ENCODE data around the gene EMID1.

EMID1 gene

GRCh38 chr22:29292379-29292778 lies 86.7 kb downstream of the EMID1 start:
- no peak for DNase-seq (ENCODE audit: low spot score)

DNA sequence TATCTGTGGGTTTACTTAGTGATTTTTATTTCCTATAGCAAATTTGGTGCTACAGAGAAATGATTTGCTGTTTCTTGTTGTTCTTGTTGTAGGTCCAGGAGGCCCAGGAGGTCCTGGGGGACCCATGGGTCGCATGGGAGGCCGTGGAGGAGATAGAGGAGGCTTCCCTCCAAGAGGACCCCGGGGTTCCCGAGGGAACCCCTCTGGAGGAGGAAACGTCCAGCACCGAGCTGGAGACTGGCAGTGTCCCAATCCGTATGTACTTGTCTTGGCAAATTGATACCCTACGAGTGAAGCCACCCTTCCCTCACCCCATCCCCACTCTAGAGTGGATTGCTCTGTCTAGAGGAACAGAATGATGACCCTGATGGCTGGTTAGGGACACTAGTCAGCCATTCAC lies 92.9 kb downstream of the EMID1 start:
- DNase-seq (ENCODE audit: low spot score), result no peak

DNA sequence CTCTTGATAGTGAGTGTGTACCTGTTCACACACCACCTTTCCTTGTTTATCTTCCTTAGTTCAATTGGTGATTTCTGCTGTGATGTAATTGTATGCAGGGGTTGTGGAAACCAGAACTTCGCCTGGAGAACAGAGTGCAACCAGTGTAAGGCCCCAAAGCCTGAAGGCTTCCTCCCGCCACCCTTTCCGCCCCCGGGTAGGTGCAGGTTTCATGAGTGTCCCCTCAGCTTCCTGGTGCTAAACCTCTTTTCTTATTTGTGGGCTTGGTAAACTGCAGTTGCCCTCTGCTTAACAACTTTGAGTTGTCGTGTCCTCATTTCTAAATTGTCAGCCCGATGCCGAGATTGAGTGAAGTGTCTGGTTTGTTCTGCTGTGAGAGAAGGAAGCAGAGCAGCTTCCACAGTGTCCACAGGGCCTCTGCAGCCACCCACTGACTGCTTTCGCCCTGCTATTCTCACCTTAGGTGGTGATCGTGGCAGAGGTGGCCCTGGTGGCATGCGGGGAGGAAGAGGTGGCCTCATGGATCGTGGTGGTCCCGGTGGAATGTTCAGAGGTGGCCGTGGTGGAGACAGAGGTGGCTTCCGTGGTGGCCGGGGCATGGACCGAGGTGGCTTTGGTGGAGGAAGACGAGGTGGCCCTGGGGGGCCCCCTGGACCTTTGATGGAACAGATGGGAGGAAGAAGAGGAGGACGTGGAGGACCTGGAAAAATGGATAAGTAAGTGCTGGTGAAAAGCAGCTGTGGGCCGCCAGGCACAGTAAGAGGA lies 93.6 kb downstream of the EMID1 start:
- DNase-seq (ENCODE audit: low spot score), result no peak

DNA sequence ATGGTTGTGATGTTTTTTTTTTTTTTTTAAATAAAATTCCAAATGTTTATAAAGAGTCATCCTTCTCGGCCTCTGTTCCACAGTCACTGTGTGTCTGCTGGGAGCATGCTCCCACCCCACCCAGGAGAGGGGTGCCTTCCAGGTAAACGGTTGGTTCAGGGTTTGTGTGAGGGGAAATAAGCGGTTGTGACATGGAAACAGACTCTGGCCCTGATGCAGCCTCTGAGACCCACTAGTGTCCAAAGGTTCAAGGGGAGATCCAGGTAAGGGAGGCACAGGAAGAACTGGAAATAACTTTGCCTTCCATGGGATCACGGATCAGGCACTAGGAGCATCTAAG lies 94.7 kb downstream of the EMID1 start:
- no peak for DNase-seq (ENCODE audit: low spot score)

GRCh38 chr22:29300807-29301601 lies 95.3 kb downstream of the EMID1 start:
- DNase-seq (ENCODE audit: low spot score), result no peak

- DNase-seq (ENCODE audit: low spot score), result no peak
Measured at GRCh38 chr22:29301716-29302401, 96.2 kb downstream of the EMID1 start.

DNA sequence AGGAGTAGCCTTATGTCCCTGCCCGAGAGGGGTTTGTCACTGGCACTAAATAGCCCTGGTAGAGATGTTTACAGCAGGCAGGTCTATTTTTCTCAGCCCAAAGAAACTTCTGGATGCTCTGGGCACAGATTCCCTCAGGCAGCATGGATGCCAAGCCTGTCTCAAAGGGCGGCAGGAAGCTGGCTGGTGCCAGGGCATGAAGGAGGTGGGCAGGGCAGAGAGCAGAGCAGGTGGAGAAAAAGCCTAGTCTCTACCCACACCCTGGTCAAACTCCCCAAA lies 96.6 kb downstream of the EMID1 start:
- no peak for DNase-seq (ENCODE audit: low spot score)

DNA sequence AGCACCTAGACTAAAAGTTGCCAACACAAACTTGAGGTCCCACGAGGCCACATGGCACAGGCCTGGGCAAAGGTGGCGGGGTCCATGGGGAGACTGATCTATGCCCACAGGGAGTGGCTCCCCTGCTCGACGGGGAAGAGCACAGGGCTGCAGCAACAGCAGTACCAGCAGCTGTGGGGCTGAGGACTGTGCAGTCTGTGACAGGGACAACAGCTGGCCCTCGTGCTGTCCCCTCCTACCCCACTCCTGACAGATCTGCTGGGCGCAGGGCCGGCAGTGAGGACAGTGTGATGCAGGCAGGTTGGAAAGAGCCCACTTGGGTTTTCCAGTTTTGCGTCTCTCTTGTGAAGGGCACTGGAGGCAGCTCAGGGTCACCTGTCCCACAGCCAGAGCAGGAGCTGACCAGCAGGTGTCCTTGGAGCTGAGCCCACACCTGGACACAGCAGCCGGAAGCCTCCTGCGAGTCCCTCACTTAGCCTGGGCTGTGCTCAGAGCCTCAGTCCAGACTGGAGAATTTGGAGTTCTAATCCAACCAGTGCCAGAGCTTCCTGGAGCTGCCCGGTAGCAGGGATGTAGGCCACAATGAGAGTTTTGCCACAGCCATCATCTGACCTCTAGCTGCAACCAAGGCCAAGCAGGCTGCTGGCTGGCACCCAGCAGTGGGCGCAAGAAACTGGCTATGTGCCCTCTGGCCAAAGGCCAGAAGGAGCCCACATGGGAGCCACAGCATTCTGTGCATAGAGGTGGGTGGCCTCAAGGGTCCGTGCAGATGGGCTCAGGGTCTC lies 97.2 kb downstream of the EMID1 start:
- no peak for DNase-seq (ENCODE audit: low spot score)

GRCh38 chr22:29305836-29306174 lies 100.1 kb downstream of the EMID1 start:
- no peak for DNase-seq (ENCODE audit: low spot score)

GRCh38 chr22:29306175-29306834 lies 100.6 kb downstream of the EMID1 start, which contains the start of gene GAS2L1:
TSS of gene GAS2L1 (plus strand) at chr22:29306650. CDS start at chr22:29308106, 1,456 bp downstream.
- DNase-seq (ENCODE audit: low spot score), result peak; percentile 45

- DNase-seq (ENCODE audit: low spot score), result peak; percentile 7
Measured at GRCh38 chr22:29306835-29307595, 101.3 kb downstream of the EMID1 start.

DNA sequence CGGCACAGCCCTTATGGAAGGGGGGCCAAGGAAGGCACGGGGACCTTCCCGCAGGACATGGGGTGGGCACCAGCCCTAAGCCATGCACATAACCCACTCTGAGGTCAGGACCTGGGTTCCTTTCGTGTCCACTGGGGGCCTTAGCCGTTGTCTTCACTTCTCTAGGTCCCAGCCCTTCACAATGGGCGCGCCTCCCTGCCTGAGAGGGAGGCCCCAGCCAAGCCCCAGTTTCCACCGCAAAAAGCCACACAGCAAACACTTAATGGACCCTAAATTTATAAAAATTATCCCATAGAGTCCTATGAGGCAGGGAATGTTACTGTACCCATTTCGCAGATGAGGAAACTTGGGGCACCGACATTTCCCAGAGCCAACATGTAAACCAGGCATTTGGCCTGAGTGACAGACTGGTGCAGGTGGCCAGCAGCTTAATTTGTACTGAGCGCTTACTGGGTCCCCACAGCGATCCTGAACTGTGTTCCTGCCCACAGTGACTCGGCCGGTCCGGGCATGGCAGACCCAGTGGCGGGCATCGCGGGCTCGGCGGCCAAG lies 102.0 kb downstream of the EMID1 start:
- DNase-seq (ENCODE audit: low spot score), result no peak

DNA sequence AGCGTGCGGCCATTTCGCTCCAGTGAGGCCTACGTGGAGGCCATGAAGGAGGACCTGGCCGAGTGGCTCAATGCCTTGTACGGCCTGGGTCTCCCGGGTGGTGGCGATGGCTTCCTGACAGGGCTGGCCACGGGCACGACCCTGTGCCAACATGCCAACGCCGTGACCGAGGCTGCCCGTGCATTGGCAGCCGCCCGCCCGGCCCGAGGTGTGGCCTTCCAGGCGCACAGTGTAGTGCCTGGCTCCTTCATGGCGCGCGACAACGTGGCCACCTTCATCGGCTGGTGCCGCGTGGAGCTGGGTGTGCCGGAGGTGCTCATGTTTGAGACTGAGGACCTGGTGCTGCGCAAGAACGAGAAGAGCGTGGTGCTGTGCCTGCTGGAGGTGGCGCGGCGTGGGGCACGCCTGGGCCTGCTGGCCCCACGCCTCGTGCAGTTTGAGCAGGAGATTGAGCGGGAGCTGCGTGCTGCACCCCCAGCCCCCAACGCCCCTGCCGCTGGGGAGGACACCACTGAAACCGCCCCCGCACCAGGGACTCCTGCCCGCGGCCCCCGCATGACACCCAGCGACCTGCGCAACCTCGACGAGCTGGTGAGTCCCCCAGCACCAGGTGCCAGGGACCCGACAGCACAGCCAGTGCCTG lies 102.6 kb downstream of the EMID1 start:
- no peak for DNase-seq (ENCODE audit: low spot score)

DNA sequence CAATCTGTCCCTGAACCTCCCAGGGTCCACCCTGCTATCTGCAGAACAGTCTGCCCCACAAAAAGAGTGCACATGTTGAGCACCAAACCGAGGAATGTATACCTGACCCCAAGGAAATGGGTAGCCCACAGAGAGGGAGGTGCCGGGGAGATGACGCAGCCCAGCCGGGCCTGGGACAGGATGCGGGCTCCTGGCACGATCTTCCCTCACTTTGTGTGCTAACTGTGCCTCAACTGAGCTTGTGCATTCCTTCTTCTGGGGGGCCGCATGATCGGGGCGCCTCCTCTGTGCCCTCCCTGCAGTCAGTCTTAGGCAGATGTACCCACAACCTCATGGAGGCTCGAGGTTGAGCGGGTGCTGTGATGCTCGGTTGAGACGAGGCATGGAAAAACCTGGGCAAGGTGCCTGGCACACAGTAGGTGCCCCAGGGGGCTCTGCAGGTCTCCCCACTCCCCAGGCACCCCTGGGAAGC lies 103.1 kb downstream of the EMID1 start:
- peak; percentile 21 for DNase-seq (ENCODE audit: low spot score)

Data from CD4-positive, alpha-beta T cell treated with Interleukin-2 at 100 ng/mL for 4 hours (primary cell).